ENCODE measurements around the gene TBC1D16. TPM values are rescaled to one million over a fixed set of nuclear protein-coding genes. Genes with fewer than 3 reads are reported as not detected.

The TBC1D16 gene
- total RNA-seq, 2 experiments from 2014 or later: 0.38 to 0.74 TPM

DNA sequence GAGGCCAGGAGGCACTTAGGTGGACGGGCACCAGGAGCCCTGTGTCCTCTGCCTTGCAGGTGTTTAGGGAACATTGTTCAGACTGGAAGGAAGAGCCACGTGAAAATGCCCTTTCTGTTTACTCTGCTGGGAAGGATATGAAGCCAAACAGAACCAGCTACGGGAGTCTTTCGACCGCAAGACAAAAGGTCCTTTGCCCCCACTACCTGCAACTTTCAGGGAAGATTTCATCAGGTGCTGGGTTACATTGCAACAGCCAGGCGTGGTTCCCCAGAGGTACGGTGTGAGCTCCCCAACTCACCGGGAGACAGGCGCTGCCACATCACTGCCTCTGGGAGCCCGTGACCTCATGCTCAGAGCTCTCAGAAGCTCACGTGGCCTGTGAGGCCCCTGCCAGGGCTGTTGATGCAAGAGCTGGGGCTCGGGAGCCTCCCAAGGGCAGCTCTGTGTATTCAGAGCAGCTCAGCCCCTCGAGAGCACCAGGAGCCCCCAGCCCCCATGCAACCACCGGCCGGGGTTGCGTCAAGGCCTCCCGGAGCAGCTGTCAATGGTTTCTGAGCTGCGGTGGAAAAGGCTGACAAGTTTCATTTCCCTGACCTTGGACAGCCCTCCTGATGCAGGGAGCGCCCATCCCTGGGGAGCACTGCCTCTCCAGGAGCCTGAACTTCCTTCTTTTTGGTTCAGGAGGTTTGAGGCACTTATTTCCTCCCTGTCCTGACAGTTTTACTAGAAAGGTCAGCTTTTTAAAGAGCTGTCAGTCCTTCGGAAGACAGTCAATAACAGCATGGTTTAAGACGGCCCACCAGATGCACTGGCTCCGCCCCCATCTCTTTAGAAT, 42.1 kb downstream of the TBC1D16 start:
- TF ChIP-seq CTCF (conservative IDR thresholded peaks at IDR 0.05; ENCODE audit: low read length): no peak
- no peak for TF ChIP-seq EZH2phosphoT487 (IDR thresholded peaks at IDR 0.05; ENCODE audit: borderline replicate concordance, low read depth, low read length)
- ChIA-PET CTCF (ENCODE audit: unreplicated experiment) (interaction anchor here (0.6 kb wide), 2 partner anchors 1229 to 1302 kb away, joined by 13 to 15 read pairs; partner anchors contain the start of genes CEP131 and SLC38A10), POLR2A (interaction anchor here (0.7 to 0.9 kb wide), 6 partner anchors 23 to 1751 kb away, joined by 3 to 5 read pairs (median 3); partner anchors contain the start of gene CBX4)
- H3K4me3 ChIP-seq (ENCODE audit: low read depth, low read length, poor library complexity, severe bottlenecking): no peak overlapping the region
- no peaks in the 10 kb centered on the region for H3K79me2 ChIP-seq (ENCODE audit: insufficient read depth, low read depth, low read length)
- DNase-seq (ENCODE audit: low spot score): peak; percentile 54
- no peak overlapping the region for H3K27ac ChIP-seq (ENCODE audit: low read depth, low read length, poor library complexity, severe bottlenecking)
- intact Hi-C loops (cut with micrococcal nuclease; ENCODE audit: unreplicated experiment): loop anchor here (5.0 kb wide), 1 partner anchor 156 kb away; the partner anchor contains the start of gene CBX4
- peak overlapping the region; percentile 15; the same call in 1 of the 2 replicates for H3K4me2 ChIP-seq (ENCODE audit: low read length)
- no peaks in the 10 kb centered on the region for H3K9me3 ChIP-seq (ENCODE audit: low read length)
- no peaks in the 10 kb centered on the region for H3K36me3 ChIP-seq (ENCODE audit: insufficient read depth, low read length)
- no peaks in the 10 kb centered on the region for H3K9me2 ChIP-seq (ENCODE audit: insufficient read depth, low read length)
- peaks cover 28% of the 10 kb centered on the region for H3K4me1 ChIP-seq (ENCODE audit: insufficient read depth, low read length, poor library complexity, severe bottlenecking)
- peak overlapping the region; percentile 24; the same call in 1 of the 2 replicates for H2AFZ ChIP-seq (ENCODE audit: low read length)
- H4K20me1 ChIP-seq (ENCODE audit: insufficient read depth, low read length): no peaks in the 10 kb centered on the region
- BruUV-seq (replicated peaks): no TSS peak

DNA sequence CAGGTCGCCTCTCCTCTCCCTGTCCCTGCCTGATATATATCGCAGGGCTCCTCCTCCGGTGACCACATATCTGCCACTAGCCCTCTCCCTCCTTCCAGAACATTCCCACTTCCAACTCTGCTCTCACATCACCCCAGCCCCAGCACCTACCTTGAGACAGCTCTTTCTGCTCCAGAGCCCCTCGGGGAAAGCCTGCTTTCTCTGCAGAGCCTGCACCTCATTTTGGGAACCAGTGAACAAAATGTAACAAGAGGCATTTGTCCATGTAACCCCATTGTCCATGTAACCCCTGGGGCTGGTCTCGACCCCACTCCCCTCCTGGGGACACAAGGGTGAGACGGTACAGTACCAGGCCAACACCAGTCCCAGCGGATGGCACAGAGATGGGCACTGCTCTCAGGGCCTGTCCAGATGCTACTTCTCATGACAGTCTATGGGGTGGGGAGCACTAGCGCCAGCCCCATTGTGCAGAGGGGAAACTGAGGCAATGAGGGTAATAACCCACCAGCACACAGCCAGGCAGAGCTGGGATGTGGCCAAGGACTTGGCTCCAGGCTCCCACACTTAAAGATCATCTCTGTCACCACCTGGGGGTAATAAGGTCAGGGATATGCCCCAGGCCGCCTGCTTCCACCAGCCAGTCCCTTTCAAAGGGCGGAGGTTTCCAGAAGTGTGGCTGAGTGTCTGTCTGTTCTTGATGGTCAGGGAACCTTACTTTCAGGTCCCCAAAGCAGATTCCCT, 42.9 kb downstream of the TBC1D16 start:
- H3K4me2 ChIP-seq (ENCODE audit: low read length): no peak overlapping the region
- TF ChIP-seq EZH2phosphoT487 (IDR thresholded peaks at IDR 0.05; ENCODE audit: borderline replicate concordance, low read depth, low read length) (no peak), CTCF (conservative IDR thresholded peaks at IDR 0.05; ENCODE audit: low read length) (no peak)
- no peak for DNase-seq (ENCODE audit: low spot score)
- BruUV-seq (replicated peaks): no TSS peak
- no peaks in the 10 kb centered on the region for H3K79me2 ChIP-seq (ENCODE audit: insufficient read depth, low read depth, low read length)
- no peaks in the 10 kb centered on the region for H4K20me1 ChIP-seq (ENCODE audit: insufficient read depth, low read length)
- POLR2A ChIA-PET: interaction anchor here (0.7 to 0.8 kb wide), 2 partner anchors 154 to 1751 kb away, joined by 3 read pairs; partner anchors contain the start of gene CBX4
- intact Hi-C loops (cut with micrococcal nuclease; ENCODE audit: unreplicated experiment): loop anchor here (5.0 kb wide), 1 partner anchor 156 kb away; the partner anchor contains the start of gene CBX4
- H2AFZ ChIP-seq (ENCODE audit: low read length): peak overlapping the region; percentile 24; the same call in 1 of the 2 replicates
- no peaks in the 10 kb centered on the region for H3K36me3 ChIP-seq (ENCODE audit: insufficient read depth, low read length)
- no peak overlapping the region for H3K4me3 ChIP-seq (ENCODE audit: low read depth, low read length, poor library complexity, severe bottlenecking)
- CTCF ChIA-PET (ENCODE audit: unreplicated experiment): interaction anchor here (0.6 kb wide), 1 partner anchor 1230 kb away, joined by 13 read pairs; the partner anchor contains the start of gene CEP131
- H3K9me2 ChIP-seq (ENCODE audit: insufficient read depth, low read length): no peaks in the 10 kb centered on the region
- H3K9me3 ChIP-seq (ENCODE audit: low read length): no peaks in the 10 kb centered on the region
- H3K4me1 ChIP-seq (ENCODE audit: insufficient read depth, low read length, poor library complexity, severe bottlenecking): peaks cover 28% of the 10 kb centered on the region
- H3K27ac ChIP-seq (ENCODE audit: low read depth, low read length, poor library complexity, severe bottlenecking): no peak overlapping the region

All from OCI-LY7 (cell line).